GM12874 (cell line): ENCODE data around the gene YTHDF2.

ENCODE experiments used
- CTCF ChIP-seq: IDR thresholded peaks from 2 replicates; pipeline ENCODE4 v1.5.1; 2011; ENCODE audit warnings: low read depth, mild to moderate bottlenecking, control low read depth, low read length, moderate library complexity; ENCODE audit not compliant: insufficient read depth

YTHDF2 gene

GRCh38 chr1:28735961-28736449 lies 735 bp upstream of the YTHDF2 start:
- no peak for TF ChIP-seq CTCF

GRCh38 chr1:28737307-28738132 lies 780 bp downstream of the YTHDF2 start:
- TF ChIP-seq CTCF, result no peak

- TF ChIP-seq CTCF, result no peak
Observed at GRCh38 chr1:28740118-28740517, 3.4 kb downstream of the YTHDF2 start.

GRCh38 chr1:28744184-28744583 lies 7.4 kb downstream of the YTHDF2 start:
- no peak for TF ChIP-seq CTCF

GRCh38 chr1:28745653-28746173 lies 9.0 kb downstream of the YTHDF2 start:
- no peak for TF ChIP-seq CTCF

- TF ChIP-seq CTCF, result no peak
Observed at GRCh38 chr1:28750330-28750729, 13.6 kb downstream of the YTHDF2 start.

- no peak for TF ChIP-seq CTCF
Observed at GRCh38 chr1:28751315-28752060, 14.7 kb downstream of the YTHDF2 start.
